Fibroblast of villous mesenchyme (primary cell): ENCODE measurements around the gene HERC3. TPM values are rescaled to one million over a fixed set of nuclear protein-coding genes. Genes with fewer than 3 reads are reported as not detected.

Source experiments
- DNase-seq: peaks from one replicate; pipeline ENCODE4 v3.0.0-alpha.2; 2010; ENCODE audit warnings: low read depth
- H3K4me3 ChIP-seq: 2 replicates; pipeline ENCODE4 v1.5.1; 2011; ENCODE audit warnings: low read depth, mild to moderate bottlenecking, low read length
- total RNA-seq: library from RNA; depleted of rRNA; stranded (reverse); fragments of >200 nt; gene quantifications from 2 replicates; pipeline ENCODE4 v1.2.3, GENCODE V29; 2012
- TF ChIP-seq, protein P1 (sequence below): IDR thresholded peaks from 2 replicates; pipeline ENCODE4 v1.5.1; 2012; ENCODE audit warnings: low read depth, mild to moderate bottlenecking, low read length; ENCODE audit not compliant: insufficient read depth

Gene HERC3
- total RNA-seq, 1 donor = 28.5 TPM

DNA sequence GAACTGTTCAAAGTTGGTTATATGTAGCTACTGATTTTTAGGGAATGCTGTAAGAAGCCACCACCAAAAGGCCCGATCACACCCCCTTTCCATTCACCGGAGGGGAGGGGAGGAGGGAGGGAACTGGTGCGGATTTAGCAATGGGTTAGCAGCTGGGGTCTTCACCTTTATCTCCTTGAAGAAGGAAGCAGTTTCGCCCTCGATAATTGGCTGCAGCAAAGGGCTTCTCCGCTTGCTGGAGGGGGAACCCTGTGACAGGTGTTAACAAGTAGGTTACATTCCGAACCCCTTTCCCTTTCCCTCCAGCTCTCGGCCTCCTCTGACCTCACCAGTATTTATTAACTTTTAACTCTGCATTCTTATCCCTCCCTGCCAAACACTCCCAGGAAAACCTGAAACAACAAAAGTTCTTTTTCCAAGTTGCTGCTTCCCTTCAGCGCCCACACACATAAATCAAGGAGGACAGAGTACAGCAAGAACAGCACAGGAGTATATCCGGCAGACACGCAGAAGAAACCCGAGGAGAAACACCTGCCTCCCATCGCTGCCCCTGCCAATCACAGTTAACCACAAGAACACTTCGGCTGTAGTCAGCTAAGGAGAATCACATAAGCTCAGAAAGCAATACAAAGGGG is 145.1 kb downstream of the HERC3 start:
- no peak overlapping the region for H3K4me3 ChIP-seq
- peak; percentile 34 for DNase-seq
- TF ChIP-seq, protein P1, sequence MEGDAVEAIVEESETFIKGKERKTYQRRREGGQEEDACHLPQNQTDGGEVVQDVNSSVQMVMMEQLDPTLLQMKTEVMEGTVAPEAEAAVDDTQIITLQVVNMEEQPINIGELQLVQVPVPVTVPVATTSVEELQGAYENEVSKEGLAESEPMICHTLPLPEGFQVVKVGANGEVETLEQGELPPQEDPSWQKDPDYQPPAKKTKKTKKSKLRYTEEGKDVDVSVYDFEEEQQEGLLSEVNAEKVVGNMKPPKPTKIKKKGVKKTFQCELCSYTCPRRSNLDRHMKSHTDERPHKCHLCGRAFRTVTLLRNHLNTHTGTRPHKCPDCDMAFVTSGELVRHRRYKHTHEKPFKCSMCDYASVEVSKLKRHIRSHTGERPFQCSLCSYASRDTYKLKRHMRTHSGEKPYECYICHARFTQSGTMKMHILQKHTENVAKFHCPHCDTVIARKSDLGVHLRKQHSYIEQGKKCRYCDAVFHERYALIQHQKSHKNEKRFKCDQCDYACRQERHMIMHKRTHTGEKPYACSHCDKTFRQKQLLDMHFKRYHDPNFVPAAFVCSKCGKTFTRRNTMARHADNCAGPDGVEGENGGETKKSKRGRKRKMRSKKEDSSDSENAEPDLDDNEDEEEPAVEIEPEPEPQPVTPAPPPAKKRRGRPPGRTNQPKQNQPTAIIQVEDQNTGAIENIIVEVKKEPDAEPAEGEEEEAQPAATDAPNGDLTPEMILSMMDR = no peak

DNA sequence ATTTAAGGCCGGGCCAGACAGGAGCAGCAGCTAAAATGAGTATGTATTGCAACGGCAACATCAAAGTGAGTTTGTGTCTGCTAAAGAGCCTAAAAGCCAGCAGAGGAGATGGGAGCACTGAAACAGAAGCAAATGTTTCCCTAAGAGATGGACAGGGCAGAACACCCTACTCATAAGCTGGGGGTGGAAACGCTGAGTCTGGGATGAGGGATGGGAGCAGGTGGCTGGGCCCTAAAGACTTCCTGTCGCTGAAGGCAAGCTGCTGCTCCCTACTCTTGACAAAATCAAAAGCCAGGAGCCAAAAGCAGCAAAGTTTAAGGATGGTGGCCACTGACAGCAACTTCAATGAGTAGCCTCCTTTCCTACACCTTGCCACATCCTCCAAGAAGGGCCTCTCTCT is 145.9 kb downstream of the HERC3 start:
- H3K4me3 ChIP-seq = no peak overlapping the region
- TF ChIP-seq, protein P1 = no peak
- no peak for DNase-seq

DNA sequence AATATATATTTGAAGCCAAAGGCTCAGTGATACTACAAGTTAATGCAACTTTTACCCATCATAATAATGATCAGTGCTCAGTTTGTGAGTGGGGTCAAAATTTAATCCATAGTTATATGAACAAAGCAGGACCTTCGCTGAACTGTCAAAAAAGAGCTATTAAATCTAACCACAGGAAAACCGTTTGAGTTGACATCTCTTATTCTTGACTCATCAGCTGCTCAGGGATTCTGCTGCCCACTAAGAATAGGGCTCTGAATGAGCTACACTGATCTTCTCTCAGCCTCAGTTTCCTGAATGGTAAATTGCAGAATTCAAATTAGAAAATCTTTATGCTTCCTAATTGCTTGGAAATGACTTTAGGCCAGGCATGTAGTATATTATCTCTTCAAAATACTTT is 150.3 kb downstream of the HERC3 start:
- no peak for DNase-seq
- no peak overlapping the region for H3K4me3 ChIP-seq

DNA sequence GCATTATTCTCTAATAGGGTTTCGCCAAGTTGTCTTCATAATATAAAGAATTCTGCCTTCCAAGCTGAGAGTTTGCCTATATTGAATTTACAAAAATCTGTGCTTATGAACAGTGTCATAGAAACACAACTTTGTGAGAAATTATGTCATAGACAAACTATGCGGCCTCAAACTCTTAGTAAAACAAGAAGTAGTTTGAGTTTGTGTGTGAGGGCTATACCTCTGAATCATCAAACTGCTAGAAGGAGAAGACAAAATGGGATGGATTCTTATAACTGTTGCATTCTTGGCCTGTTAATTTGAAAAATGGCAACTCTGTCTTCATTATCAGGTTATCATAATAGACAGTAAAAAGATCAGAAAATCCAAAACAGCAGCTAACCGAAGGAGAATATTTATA is 151.4 kb downstream of the HERC3 start:
- DNase-seq = peak; percentile 57
- no peak overlapping the region for H3K4me3 ChIP-seq
- TF ChIP-seq, protein P1 = no peak

More for the DNA sequence above, 150.3 kb downstream of the HERC3 start:
- TF ChIP-seq, protein P1 = no peak

DNA sequence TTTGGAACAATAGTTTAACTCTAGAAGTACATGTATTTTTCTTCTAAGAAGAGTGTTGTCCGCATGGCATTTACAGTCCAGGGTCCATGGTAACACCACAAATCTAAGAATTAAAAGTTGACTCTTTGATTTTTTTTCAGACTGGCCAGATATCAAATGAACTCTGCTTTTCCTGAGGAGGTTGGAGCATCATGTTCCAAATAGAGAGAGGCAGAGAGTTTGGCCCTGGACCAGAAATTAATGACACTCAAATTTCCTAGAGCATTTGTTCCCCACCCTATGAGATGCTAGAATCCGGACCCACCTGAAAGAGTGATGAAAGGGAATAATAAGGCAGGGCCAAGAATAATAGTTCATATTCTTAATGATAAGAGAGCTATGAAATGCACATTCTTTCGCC is 152.3 kb downstream of the HERC3 start:
- no peak for DNase-seq
- H3K4me3 ChIP-seq = no peak overlapping the region
- TF ChIP-seq, protein P1 = no peak

DNA sequence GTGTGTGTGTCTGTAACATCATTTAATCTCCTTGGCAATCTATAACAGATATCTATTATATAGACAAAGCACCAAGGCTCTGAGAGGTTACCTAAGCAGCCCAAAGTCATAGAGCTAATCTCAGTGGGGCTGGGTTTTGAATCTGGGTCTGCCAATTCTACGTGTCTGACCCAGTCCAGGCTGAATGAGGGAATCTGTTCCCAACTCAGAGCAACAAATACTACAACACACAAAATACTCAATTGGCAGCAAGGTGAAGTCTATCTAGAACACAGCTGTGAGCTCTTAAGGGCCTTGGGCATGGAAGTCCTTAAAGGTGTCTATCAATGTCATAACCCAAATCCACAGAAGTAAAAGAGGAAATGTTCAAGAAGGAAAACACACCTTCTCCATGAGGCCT is 152.9 kb downstream of the HERC3 start:
- TF ChIP-seq, protein P1 = no peak
- H3K4me3 ChIP-seq = no peak overlapping the region
- no peak for DNase-seq
